HK-2 (cell line): Measurements from ENCODE around the gene CSRP1.
"Not testable (repeated sequence)": the region's sequence is repeated elsewhere in the genome, so short reads cannot be mapped to it uniquely, and the experiment has no call there.

ENCODE experiments used
- DNase-seq: peaks from one replicate; pipeline ENCODE4 v3.0.0-alpha.2; 2018; ENCODE audit not compliant: unreplicated experiment

CSRP1 gene

GRCh38 chr1:201496296-201496690, 10.6 kb downstream of the CSRP1 start:
- no peak for DNase-seq

DNA sequence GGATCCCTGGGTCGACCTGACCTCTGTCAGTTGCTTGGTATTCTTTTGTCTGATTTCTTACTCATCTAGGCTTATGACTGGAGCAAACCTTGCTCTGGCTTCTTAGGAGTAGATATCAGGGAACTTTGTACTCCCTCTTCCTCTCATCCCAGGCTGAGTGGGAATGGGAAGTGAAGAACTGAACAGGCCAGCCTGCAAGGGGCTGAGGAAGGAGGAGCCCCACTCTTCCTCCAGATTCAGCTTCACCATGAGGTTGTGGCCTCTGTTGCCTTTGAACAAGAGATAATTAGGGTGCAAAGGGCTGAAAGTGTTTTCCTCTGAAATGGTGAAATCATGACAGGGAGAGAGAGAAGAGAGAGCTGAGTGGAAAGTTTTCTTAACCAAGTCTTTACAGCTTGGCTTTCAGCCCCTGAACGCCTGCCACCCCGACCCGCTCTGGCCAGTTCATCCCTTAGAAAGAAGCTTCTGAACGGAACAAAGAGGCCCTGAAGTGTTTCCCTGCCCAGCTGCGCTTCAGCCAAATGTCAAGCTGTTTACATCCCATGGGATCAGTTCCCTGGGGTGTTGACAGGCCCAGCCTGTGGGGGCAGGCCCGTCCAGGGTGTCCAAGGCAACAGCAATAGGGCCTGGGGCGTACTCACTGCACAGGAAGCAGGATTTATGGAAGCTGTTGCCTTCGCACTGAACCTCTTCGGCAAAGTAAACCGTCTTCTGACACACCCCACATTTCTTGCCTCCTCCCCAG, 11.2 kb downstream of the CSRP1 start:
- DNase-seq = no peak

- no peak for DNase-seq
Observed at GRCh38 chr1:201493757-201494617, 12.9 kb downstream of the CSRP1 start.

GRCh38 chr1:201493026-201493656, 13.8 kb downstream of the CSRP1 start:
- DNase-seq = not testable (repeated sequence)

- DNase-seq = no peak
Observed at GRCh38 chr1:201491896-201492511, 14.9 kb downstream of the CSRP1 start.

GRCh38 chr1:201490708-201491131, 16.2 kb downstream of the CSRP1 start:
- no peak for DNase-seq

DNA sequence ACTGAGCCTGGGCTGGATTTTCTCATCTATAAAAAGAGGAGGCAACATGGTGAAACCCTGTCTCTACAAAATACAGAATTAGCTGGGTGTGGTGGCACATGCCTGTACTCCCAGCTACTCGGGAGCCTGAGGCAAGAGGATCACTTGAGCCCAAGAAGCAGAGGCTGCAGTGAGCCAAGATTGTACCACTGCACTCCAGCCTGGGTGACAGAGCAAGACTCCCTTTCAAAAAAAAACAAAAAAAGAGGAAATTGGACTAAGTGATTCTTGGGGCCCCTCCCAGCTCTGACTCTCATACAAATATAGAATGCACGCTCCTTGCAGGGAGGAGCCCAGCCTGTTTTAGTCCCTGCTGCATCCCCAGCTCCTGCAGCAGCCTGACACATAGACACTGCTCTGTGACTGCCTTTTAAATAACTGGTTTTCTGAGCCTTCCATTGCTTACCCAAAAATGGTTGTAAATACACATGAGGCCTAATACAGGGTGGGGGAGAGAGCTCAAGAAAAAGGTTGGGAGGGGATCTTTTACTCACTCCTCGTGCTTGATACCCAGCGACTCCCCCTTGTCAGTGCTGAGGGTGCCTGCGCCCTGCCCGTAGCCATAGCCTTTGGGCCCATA, 17.2 kb downstream of the CSRP1 start:
- no peak for DNase-seq

- peak; percentile 90 for DNase-seq
Observed at GRCh38 chr1:201488830-201489589, 17.9 kb downstream of the CSRP1 start.

- DNase-seq = no peak
Observed at GRCh38 chr1:201487742-201488141, 19.2 kb downstream of the CSRP1 start.

GRCh38 chr1:201486187-201486586, 20.7 kb downstream of the CSRP1 start:
- no peak for DNase-seq

GRCh38 chr1:201485184-201485774, 21.6 kb downstream of the CSRP1 start:
- no peak for DNase-seq

DNA sequence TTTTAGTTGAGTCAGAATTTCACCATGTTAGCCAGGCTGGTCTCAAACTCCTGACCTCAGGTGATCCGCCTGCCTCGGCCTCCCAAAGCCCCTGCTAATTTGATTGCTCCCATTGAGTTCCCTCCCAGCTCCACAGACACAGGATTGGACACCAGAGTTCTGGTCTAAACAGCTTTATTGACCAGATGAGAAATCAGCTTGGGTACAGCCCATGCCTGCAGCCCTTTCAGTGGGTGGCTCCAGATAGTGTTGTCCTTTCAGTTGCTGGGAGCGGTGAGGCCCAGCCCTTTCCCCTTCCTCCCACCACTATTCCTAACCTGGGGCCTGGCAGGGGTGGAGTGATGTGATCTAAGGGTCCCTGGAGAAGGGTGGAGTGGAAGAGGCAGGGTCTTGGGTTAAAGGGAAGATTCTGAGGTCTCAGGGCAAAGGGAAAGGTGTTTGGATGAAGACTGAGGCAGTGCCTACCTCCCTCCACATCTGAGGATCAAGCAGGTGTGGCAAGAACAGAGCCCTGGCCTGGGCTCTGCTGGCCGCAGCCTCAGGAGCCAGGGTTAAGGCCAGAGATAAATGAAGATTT, 23.5 kb downstream of the CSRP1 start:
- no peak for DNase-seq

DNA sequence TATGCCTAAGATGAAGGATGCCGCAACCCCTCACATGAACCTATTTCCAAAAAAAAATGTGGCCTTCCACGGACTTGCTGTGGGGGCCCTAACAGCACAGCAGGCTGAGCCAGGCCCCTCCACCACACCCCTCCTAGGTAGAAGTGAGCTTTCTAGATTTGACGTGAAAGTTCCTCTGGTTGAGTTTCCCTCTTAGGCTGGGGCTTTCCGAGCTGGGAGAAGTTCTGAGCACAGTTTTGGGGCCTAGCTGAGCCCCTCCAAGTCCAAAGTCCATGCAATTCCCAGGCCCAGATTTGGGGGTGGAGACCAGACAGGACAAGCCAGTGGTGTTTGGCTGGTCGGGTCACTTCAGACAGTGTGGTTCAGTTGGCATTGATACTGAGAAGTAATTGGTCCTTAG, 24.2 kb downstream of the CSRP1 start:
- DNase-seq = no peak

DNA sequence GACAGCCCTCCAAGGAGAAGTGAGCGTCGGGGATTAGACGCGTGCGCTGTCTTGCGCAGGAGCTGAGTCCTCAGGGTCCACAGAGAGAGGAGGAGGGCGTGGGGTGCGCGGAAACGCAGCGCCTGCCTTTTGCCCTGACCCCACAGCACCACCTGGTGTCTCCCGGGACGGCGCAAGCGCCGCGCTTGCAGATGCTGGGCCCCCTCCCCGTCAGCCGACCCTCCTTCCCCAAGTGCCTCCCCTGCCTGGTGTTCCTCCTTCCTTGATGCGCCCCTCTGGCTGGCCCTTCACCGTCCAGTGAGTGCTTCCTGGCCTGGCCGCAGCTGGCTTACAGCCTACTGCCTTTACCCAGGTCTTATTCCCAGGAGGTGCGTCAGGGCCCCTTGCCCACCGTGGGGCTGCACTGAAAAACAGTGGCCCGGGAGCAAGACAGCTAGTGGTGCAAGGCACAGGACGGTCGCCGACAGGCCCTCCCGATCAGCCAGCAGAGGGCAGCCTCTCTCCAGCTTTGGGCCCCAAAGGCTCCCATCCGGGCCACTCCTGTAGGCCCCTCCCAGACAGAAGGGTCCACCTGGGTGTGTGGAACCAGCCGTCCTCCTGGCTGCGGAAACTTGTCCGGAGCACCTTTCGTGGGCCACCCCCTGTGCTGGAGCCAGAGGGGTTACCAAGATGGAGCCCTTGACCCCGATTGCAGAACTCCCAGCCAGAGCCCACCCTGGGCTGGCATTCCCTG, 25.0 kb downstream of the CSRP1 start:
- DNase-seq = peak; percentile 86

DNA sequence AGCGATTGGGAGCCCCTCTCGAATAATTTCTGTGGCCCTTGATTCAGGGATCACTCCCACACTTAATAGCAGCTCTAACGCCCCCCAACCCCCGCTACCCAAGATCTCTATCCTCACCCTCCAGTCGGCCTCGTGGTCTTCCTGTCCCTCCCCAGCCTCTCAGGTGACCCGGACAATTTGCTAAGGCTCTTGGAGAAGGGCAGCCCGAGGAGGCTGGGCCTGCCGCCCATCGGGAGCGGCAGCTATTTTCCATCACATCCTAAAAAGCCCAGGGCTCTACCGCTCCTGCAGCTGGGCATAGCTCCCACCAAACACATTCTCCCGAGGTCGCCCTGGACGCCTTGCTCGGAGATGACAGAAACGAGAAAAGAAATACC, 25.9 kb downstream of the CSRP1 start:
- DNase-seq = no peak

GRCh38 chr1:201480231-201481003, 26.5 kb downstream of the CSRP1 start:
- peak; percentile 89 for DNase-seq

DNA sequence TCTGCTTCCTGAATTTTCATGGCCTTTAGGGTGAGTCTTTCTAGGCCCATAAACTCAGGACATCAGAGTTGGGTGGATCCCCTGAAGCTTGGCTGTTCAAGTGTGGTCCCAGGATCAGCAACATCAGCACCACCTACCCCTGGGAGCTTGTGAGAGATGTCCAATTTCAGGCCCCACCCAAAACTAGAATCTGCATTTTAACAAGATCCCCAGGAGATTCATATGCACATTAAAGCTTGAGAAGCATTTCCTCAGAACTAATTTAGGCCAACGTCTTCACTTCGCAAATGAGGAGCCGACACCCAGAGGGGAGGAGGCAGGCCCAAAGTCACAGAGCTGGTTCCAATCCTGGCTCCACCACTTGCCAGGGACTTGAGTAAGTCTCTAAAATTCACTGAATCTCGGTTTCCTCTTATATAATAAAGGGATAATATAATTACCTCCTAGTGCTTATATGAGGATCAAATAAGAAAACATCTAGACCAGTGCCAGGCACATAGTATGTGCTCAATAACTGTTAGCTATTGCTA, 27.7 kb downstream of the CSRP1 start:
- no peak for DNase-seq

GRCh38 chr1:201478666-201479065, 28.3 kb downstream of the CSRP1 start:
- not testable (repeated sequence) for DNase-seq
